PC-9 (cell line): Measurements from ENCODE around the gene ADH5.

Experiments
- CTCF ChIP-seq: fragments of 200-600 bp; sonication (generic); conservative IDR thresholded peaks from 2 replicates; pipeline ENCODE4 v1.6.1; 2017; ENCODE audit warnings: mixed run types, antibody characterized with exemption, mild to moderate bottlenecking, moderate library complexity
- EZH2 ChIP-seq: fragments of 200-600 bp; sonication (generic); IDR thresholded peaks from 2 replicates; pipeline ENCODE4 v1.8.0; 2017; ENCODE audit warnings: antibody characterized with exemption, low read depth

GRCh38 chr4:99038213-99038612 lies 50.4 kb downstream of the ADH5 start:
- TF ChIP-seq CTCF (no peak), EZH2 (no peak)
